HG03354 (cell line): ENCODE measurements around the gene DOCK3.
A peak's percentile ranks its signal among the peaks of the same experiment; 100 is the strongest.
"Not testable (repeated sequence)": the region's sequence is repeated elsewhere in the genome, so short reads cannot be mapped to it uniquely, and the experiment has no call there.

ENCODE experiments used
- ATAC-seq: cut with Tn5 transposase; IDR thresholded peaks from one replicate; pipeline ENCODE4 v1.9.1; 2021; ENCODE audit warnings: mild to moderate bottlenecking; ENCODE audit not compliant: unreplicated experiment, poor library complexity, severe bottlenecking

Gene DOCK3

GRCh38 chr3:50953825-50954414 is 279.2 kb downstream of the DOCK3 start:
- ATAC-seq = no peak

- no peak for ATAC-seq
Observed at GRCh38 chr3:50961386-50961785, 286.7 kb downstream of the DOCK3 start.

DNA sequence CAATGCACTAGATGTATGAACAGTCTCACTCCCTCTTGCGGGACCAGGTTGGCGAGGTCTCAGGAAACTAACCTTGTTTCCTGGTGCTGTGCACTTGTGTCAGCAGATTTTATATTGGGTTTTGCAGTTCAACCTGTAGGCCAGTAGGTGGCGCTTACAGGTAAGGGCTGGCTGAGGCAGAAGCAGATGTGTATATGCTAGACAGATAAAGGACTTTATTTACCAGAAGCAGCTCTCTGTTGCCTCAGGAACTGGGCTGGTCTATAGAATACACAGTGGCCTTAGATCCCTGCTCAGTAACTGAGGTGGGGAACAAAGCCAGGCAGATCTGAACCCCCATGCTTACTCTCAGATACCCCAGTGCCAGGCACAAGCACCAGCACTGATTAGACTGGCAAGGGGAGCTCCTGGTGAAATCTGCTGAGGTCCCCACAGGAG is 296.8 kb downstream of the DOCK3 start:
- peak; percentile 79 for ATAC-seq

- ATAC-seq = no peak
Observed at GRCh38 chr3:50972029-50972428, 297.3 kb downstream of the DOCK3 start.

- ATAC-seq = not testable (repeated sequence)
Observed at GRCh38 chr3:50978586-50978985, 303.9 kb downstream of the DOCK3 start.

GRCh38 chr3:50978991-50979667 is 304.4 kb downstream of the DOCK3 start:
- no peak for ATAC-seq

DNA sequence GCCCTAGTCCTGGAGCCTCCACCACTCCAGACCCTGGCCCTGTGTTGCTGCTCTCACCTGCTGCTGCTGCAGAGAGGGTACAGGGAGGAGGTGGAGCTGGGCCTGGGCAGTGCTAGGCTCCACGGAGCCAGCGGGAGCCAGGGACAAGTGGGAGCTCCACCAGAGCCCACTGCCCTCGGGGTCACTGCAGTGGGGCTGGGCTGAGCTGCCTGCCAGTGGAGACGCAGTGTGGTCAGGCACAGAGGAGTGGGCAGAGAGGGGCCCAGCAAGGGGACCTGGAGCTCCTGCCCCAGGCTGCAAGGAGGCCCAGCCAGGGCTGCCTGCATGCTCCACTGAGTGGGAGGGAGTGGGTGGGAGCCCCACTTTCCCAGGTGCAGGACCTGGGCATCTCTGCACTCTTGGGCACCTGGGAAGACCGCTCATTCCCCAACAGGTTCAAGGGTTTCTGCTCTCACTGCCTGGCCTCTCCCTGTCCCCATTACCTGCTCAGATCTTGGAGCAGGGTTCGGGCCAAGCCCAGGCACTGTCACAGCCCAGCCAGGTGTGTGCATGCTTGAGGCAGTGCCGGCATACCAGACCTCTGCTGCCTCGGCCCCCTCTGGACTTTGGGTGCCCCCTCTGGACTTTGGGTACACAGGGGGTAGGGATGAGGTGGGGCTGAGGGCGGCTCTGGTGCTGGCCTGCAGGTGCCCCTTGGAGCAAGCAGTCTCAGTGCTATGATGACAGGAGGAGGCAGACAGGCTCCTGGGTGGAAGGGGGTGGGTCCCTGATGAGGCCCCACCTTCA is 308.0 kb downstream of the DOCK3 start:
- ATAC-seq = no peak

- ATAC-seq = no peak
Observed at GRCh38 chr3:50983887-50984286, 309.2 kb downstream of the DOCK3 start.

DNA sequence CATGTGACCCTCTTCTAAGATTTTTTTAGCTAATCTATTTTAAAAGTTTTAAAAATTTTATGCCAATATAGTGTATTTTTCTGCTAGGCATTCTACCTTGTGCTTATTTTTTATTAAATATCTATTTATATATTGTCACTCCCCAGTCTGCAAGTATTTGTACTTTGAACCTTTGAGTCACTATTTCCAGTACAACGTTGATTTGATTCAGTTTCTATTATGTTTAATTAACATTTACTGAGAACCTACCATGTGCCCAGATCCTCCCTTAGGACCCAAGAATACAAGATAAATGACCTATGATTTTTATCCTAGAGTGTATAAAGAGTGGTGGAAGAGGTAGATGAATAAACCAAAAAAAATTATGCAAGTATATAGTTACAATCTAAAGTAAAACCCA is 311.2 kb downstream of the DOCK3 start:
- no peak for ATAC-seq

DNA sequence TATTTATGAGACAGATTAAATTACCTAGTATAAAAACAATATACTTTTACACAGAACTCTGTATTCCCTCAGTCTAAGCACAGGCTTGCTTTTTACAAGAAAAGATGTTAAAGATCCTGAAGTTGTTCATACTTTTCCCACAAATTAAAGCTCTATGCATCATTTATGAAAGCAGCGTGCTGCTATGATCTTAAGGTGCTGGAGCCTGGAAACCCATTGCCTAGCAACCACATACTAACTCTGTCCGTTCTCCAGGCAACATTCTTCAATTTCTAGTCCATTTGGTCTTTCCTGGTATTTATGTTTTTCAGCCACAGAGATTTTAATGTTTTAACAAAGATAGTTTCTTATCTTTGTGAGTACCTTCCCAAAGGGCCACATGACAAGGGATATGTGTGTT is 312.0 kb downstream of the DOCK3 start:
- no peak for ATAC-seq

GRCh38 chr3:50994537-50994936 is 319.8 kb downstream of the DOCK3 start:
- no peak for ATAC-seq

GRCh38 chr3:50995085-50995824 is 320.5 kb downstream of the DOCK3 start:
- no peak for ATAC-seq

- no peak for ATAC-seq
Observed at GRCh38 chr3:51002495-51002894, 327.8 kb downstream of the DOCK3 start.

DNA sequence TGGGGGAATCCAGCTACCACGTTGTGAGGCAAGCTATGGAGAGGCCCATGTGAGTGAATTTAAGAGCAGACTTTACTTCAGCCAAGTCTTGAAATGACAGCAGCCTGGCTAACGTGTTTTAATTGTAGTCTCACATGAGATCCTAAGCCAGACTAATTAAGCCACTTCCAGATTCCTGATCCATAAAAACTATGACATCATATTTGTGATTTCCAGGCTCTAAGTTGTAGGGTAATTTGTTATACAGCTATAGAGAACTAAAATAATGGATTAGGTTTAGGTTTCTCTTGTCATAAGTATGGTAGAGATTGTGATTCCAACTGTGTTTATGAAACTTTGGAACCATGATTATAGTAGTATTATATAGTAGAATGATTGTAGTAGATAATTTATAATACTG is 329.5 kb downstream of the DOCK3 start:
- ATAC-seq = no peak

- no peak for ATAC-seq
Observed at GRCh38 chr3:51024121-51024520, 349.4 kb downstream of the DOCK3 start.

DNA sequence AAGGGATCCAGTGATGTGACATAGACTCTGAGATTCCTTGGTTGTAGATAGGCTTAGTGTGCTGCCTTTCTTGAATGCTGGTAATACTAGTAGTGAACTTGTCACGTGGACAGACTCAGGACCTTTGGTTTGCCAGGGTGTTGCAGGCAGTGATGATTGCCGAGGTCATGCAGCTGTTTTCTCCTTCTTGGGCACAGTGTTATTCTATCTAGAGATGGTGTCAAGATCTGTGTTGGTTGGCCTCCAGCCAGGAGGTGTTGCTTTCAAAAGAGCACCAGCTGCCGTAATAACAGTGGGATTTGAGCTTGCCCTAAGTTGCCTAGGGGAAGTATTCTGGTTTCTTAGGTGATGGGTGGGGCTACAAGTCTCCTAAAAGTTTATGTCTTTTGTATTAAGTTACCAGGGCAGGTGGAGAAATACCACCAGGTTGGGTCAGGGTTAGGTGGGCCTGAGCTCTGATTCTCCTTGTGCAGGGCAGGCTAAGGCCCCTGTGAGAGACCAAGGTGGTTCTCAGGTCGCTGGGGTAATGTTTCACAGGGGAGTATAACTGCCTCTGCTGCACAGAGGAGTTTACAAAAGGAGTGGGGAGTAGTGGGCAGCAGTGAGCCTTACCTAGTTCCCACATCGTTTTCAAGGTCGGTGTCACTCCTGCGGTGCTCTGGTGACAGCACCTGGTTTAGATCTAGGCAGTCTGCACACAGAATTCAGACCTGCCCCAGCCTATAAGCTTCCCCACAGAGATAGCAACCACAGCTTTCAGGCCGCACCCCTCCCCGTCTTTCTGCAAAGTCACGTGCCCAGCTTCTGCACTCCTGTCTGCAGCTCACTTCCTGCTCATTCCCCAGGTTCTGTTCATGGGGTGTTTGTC is 350.3 kb downstream of the DOCK3 start:
- ATAC-seq = peak; percentile 73

GRCh38 chr3:51031666-51032065 is 356.9 kb downstream of the DOCK3 start:
- no peak for ATAC-seq

DNA sequence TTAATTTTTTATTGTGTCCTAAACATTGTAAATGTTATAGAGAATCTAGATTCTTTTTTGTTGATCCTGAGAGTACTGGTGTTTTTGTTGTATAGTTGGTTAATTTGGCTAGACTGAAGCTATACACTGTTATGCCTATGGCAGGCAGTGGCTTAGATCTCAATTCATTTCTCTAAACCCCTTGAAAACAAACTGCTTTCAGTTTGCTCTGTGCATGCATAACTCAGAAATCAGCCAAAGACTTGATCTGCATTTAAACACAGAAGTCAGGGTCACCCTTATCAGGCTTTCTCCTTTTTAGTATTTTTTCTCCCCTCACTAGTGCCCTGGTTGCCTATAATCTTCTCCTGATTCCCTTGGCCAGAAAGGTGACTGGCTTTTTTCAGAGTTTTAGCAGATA is 360.9 kb downstream of the DOCK3 start:
- no peak for ATAC-seq

GRCh38 chr3:51044982-51045381 is 370.3 kb downstream of the DOCK3 start:
- no peak for ATAC-seq
